ENCODE measurements around the gene GSTT2B. TPM values are rescaled to one million over a fixed set of nuclear protein-coding genes. Genes with fewer than 3 reads are reported as not detected.
"Not testable (repeated sequence)": the region's sequence is repeated elsewhere in the genome, so short reads cannot be mapped to it uniquely, and the experiment has no call there.

The GSTT2B gene
- polyA plus RNA-seq, 3 donors = 0.25 to 0.72 TPM; not detected in 1

GRCh38 chr22:23922921-23923320, 38.1 kb downstream of the GSTT2B start:
- no peak for DNase-seq
- TF ChIP-seq CTCF (IDR thresholded peaks at IDR 0.05) = no peak
- Histone ChIP-seq H3K27ac (ENCODE audit: low read depth in 1 of 2, low read length in 2 of 2) (no peak overlapping the region), H3K4me2 (replicated peaks; ENCODE audit: extremely low read depth, low read length, poor library complexity, severe bottlenecking) (no peak overlapping the region), H3K4me3 (replicated peaks in 1 of 3; ENCODE audit: low read depth in 2 of 3, low read length in 3 of 3) (no peak overlapping the region), H4K20me1 (ENCODE audit: insufficient read depth, low read length) (peaks cover 12% of the 10 kb centered on the region), H3K27me3 (ENCODE audit: control insufficient read depth in 2 of 2, insufficient read depth in 2 of 2, low read length in 2 of 2) (no peaks in the 10 kb centered on the region), H3K9me3 (replicated peaks in 1 of 2; ENCODE audit: control insufficient read depth in 1 of 2, insufficient read depth in 1 of 2, low read length in 2 of 2) (peaks cover 21 to 23% of the 10 kb centered on the region in 2 donors), H3K4me1 (ENCODE audit: control insufficient read depth in 1 of 2, insufficient read depth in 2 of 2, low read length in 2 of 2) (peaks cover 4 to 8% of the 10 kb centered on the region in 2 donors), H3K79me2 (ENCODE audit: insufficient read depth, low read length) (no peaks in the 10 kb centered on the region), H2AFZ (ENCODE audit: insufficient read depth, low read depth, low read length, poor library complexity, severe bottlenecking) (no peak overlapping the region), H3K36me3 (replicated peaks in 1 of 2; ENCODE audit: control insufficient read depth in 1 of 2, insufficient read depth in 2 of 2, low read length in 2 of 2) (peaks cover 41 to 90% of the 10 kb centered on the region in 2 donors), H3K9ac (ENCODE audit: insufficient read depth, low read length, poor library complexity, severe bottlenecking) (no peak overlapping the region)
- no peak overlapping the region for H3K4me3 Mint-ChIP-seq
- H3K36me3 Mint-ChIP-seq = peaks cover 61 to 68% of the 10 kb centered on the region in 2 donors
- H3K27ac Mint-ChIP-seq = no peak overlapping the region
- peaks cover 8% of the 10 kb centered on the region for H3K4me1 Mint-ChIP-seq
- H3K9me3 Mint-ChIP-seq = peaks cover 14 to 35% (median 30%) of the 10 kb centered on the region in 7 donors
- intact Hi-C loops (cut with micrococcal nuclease) = no loop called here
- WGBS (ENCODE audit: insufficient coverage) = no CpG with 5 or more reads among the region's 2 CpGs
- peaks cover 2 to 24% (median 19%) of the 10 kb centered on the region in 3 donors for H3K27me3 Mint-ChIP-seq (ENCODE audit: low read depth in 3 of 3)

GRCh38 chr22:23921586-23922201, 39.3 kb downstream of the GSTT2B start:
- H2AFZ ChIP-seq (ENCODE audit: insufficient read depth, low read depth, low read length, poor library complexity, severe bottlenecking); H3K9ac ChIP-seq (ENCODE audit: insufficient read depth, low read length, poor library complexity, severe bottlenecking); H3K27ac ChIP-seq (ENCODE audit: low read depth in 1 of 2, low read length in 2 of 2); H3K4me1 Mint-ChIP-seq; H3K27ac Mint-ChIP-seq; intact Hi-C loops (cut with micrococcal nuclease); H3K4me3 ChIP-seq (replicated peaks in 1 of 3; ENCODE audit: low read depth in 2 of 3, low read length in 3 of 3); H3K4me1 ChIP-seq (ENCODE audit: control insufficient read depth in 1 of 2, insufficient read depth in 2 of 2, low read length in 2 of 2); DNase-seq; H3K27me3 ChIP-seq (ENCODE audit: control insufficient read depth in 2 of 2, insufficient read depth in 2 of 2, low read length in 2 of 2); H3K4me2 ChIP-seq (replicated peaks; ENCODE audit: extremely low read depth, low read length, poor library complexity, severe bottlenecking); H3K79me2 ChIP-seq (ENCODE audit: insufficient read depth, low read length); H3K4me3 Mint-ChIP-seq: not testable (repeated sequence)
- WGBS (ENCODE audit: insufficient coverage) = 92% methylated on average over 9 of the region's 13 CpGs
- peaks cover 36 to 88% of the 10 kb centered on the region in 2 donors for H3K36me3 ChIP-seq (replicated peaks in 1 of 2; ENCODE audit: control insufficient read depth in 1 of 2, insufficient read depth in 2 of 2, low read length in 2 of 2)
- Mint-ChIP-seq H3K36me3 (peaks cover 50 to 56% of the 10 kb centered on the region in 2 donors), H3K27me3 (ENCODE audit: low read depth in 3 of 3) (peaks cover 2 to 24% (median 16%) of the 10 kb centered on the region in 3 donors), H3K9me3 (peaks cover 14 to 28% (median 23%) of the 10 kb centered on the region in 7 donors)
- peaks cover 12% of the 10 kb centered on the region for H4K20me1 ChIP-seq (ENCODE audit: insufficient read depth, low read length)
- peaks cover 16 to 19% of the 10 kb centered on the region in 2 donors for H3K9me3 ChIP-seq (replicated peaks in 1 of 2; ENCODE audit: control insufficient read depth in 1 of 2, insufficient read depth in 1 of 2, low read length in 2 of 2)

GRCh38 chr22:23920267-23920611, 40.8 kb downstream of the GSTT2B start:
- H3K79me2 ChIP-seq (ENCODE audit: insufficient read depth, low read length); H3K27me3 ChIP-seq (ENCODE audit: control insufficient read depth in 2 of 2, insufficient read depth in 2 of 2, low read length in 2 of 2); H3K4me3 Mint-ChIP-seq; H3K9ac ChIP-seq (ENCODE audit: insufficient read depth, low read length, poor library complexity, severe bottlenecking); H3K4me1 ChIP-seq (ENCODE audit: control insufficient read depth in 1 of 2, insufficient read depth in 2 of 2, low read length in 2 of 2); H3K27ac ChIP-seq (ENCODE audit: low read depth in 1 of 2, low read length in 2 of 2); H3K4me3 ChIP-seq (replicated peaks in 1 of 3; ENCODE audit: low read depth in 2 of 3, low read length in 3 of 3); intact Hi-C loops (cut with micrococcal nuclease); H3K4me2 ChIP-seq (replicated peaks; ENCODE audit: extremely low read depth, low read length, poor library complexity, severe bottlenecking); H2AFZ ChIP-seq (ENCODE audit: insufficient read depth, low read depth, low read length, poor library complexity, severe bottlenecking); H3K9me3 ChIP-seq (replicated peaks in 1 of 2; ENCODE audit: control insufficient read depth in 1 of 2, insufficient read depth in 1 of 2, low read length in 2 of 2); DNase-seq; H3K4me1 Mint-ChIP-seq: not testable (repeated sequence)
- Mint-ChIP-seq H3K36me3 (peaks cover 39 to 46% of the 10 kb centered on the region in 2 donors), H3K9me3 (peaks cover 9 to 15% (median 10%) of the 10 kb centered on the region in 7 donors), H3K27me3 (ENCODE audit: low read depth in 3 of 3) (peaks cover 2 to 23% (median 15%) of the 10 kb centered on the region in 3 donors), H3K27ac (peak overlapping the region in 1 of 7 donors; percentile 79)
- H3K36me3 ChIP-seq (replicated peaks in 1 of 2; ENCODE audit: control insufficient read depth in 1 of 2, insufficient read depth in 2 of 2, low read length in 2 of 2) = peaks cover 27 to 75% of the 10 kb centered on the region in 2 donors
- no CpG with 5 or more reads among the region's 1 CpG for WGBS (ENCODE audit: insufficient coverage)
- H4K20me1 ChIP-seq (ENCODE audit: insufficient read depth, low read length) = peaks cover 12% of the 10 kb centered on the region

Measured in CD14-positive monocyte (primary cell).